SH-SY5Y (cell line): ENCODE measurements around the gene DLD.

Experiments used
- GATA2 ChIP-seq: IDR thresholded peaks from 2 replicates; pipeline ENCODE4 v1.6.1; 2011; ENCODE audit warnings: mild to moderate bottlenecking, low read depth, low read length
- GATA3 ChIP-seq: IDR thresholded peaks from 2 replicates; pipeline ENCODE4 v1.6.1; 2011; ENCODE audit warnings: low read depth, mild to moderate bottlenecking, low read length, moderate library complexity

The DLD gene

GRCh38 chr7:107890962-107891635 is at the start of gene DLD:
Gene DLD, plus strand, starts transcription at chr7:107891183. Its CDS starts 68 bp downstream, at chr7:107891251.
- TF ChIP-seq GATA3 (no peak), GATA2 (no peak)

- no peak for TF ChIP-seq GATA2
- no peak for TF ChIP-seq GATA3
Observed at GRCh38 chr7:107842213-107842612, 48.8 kb upstream of the DLD start.

DNA sequence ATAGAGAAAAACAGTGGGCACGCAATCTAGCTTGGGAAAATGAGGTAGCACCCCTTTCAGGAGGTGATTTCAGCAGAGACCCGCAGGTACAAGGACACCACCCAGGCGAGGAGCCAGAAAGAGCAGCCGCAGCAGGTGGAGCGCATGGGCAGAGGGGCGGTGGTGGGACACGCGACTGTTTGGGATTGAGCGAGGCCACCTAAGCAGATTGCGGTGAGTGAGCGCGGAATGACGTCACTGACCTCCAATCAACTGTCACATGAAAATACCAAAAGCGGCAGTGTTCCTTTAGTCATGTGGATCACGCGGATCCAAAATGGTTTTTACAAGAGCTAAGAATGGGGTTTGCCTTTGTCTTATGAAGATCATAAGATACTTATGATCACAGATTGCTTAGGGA is 47.8 kb upstream of the DLD start:
- TF ChIP-seq GATA3 (no peak), GATA2 (no peak)

DNA sequence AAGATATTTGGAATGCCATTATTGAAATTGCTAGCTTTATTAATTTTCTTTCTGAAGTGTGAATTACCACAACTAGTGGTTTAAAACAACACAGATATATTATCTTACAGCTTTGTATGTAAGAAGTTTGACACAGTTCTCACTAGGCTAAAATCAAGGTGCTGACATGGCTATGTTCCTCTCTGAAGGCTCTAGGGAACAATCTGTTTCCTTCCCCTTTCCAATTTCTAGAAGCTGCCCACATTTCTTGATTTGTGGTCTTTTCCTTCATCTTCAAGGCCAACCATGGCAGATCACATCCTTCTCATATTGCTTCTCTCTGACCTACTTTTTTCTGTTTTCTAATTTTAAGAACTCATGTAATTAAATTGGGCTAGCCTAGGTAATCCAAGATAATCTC is 44.7 kb upstream of the DLD start:
- no peak for TF ChIP-seq GATA2
- no peak for TF ChIP-seq GATA3

- TF ChIP-seq GATA3: no peak
- no peak for TF ChIP-seq GATA2
Observed at GRCh38 chr7:107847168-107847835, 43.7 kb upstream of the DLD start.

DNA sequence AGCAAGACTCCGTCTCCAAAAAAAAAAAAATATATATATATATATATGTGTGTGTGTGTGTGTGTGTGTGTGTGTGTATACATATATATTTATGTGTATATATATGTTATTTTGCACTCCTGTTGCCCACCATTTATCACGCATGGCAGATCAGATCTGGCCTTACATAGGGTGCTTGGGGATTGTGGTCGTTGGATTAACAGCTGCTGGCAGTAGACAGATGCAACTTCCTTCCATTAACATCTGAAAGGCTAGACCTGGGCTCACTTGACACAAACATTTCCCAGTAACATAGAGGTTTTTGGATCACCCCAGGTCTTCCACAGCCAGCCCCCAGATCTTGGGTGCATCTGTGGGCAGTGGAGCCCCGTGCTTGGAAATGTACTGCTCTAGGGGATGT is 40.8 kb upstream of the DLD start:
- TF ChIP-seq GATA2 (no peak), GATA3 (no peak)

DNA sequence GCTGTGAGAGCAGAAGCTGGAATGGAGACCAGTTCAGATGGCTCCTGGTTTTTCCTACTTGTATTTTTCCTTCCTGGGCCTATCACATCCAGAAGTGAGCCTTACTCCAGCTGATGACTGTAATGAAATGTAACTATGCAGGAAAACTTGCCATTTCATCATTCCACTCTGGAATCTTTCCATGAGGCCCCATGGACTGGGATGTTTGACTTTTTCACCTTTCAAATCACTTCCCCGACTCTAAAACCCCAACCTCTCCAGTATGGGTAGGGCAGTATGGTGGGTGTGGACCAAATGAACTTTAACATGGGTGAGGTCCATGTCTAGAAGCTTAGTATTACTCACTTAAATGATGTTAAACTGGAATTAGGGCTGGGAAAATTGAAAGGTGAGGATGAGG is 40.3 kb upstream of the DLD start:
- TF ChIP-seq GATA2: no peak
- TF ChIP-seq GATA3: no peak

DNA sequence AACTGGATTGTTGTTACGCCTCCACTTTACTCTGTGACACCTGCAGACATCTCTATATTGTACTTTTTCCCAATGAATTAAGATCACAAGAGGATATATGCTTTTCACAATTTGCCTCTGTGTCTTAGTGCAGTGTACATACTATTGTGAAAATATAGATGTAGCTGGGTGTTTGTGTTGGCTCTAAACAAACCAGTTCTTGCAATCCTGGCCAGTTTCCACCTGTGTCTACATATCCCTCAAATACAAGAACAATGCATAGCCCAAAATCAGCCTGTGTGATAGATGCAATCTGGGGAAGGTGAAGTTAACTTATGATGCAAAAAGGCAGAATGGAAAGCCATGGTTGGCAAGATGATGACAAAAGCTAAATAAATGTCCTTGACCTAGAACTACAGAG is 36.5 kb upstream of the DLD start:
- TF ChIP-seq GATA3 (no peak), GATA2 (no peak)

GRCh38 chr7:107854989-107855388 is 36.0 kb upstream of the DLD start:
- TF ChIP-seq GATA2 (no peak), GATA3 (no peak)

- TF ChIP-seq GATA2 (no peak), GATA3 (no peak)
Observed at GRCh38 chr7:107856806-107857540, 34.0 kb upstream of the DLD start.

DNA sequence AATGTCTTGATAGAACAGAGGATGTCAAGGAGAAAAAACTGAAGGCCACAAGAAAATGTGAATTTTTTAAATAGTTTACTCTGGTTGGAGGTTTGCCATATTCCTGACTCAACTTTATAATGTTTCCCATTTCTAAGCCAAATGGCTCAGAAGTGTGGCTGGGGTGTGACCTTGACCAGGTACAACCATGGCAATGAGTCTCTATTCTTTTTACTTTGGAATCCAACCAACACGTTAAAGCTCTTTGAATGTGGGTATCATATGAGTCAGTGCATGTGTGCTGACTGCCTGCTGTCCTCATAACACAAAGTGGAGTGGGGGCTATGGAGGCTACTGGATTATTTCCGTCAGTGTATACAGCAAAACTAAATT is 33.5 kb upstream of the DLD start:
- TF ChIP-seq GATA3: no peak
- no peak for TF ChIP-seq GATA2

GRCh38 chr7:107858280-107858679 is 32.7 kb upstream of the DLD start:
- TF ChIP-seq GATA2 (no peak), GATA3 (no peak)

- no peak for TF ChIP-seq GATA2
- TF ChIP-seq GATA3: no peak
Observed at GRCh38 chr7:107860279-107860961, 30.6 kb upstream of the DLD start.

GRCh38 chr7:107860981-107861652 is 29.9 kb upstream of the DLD start:
- TF ChIP-seq GATA3: no peak
- TF ChIP-seq GATA2: no peak
